Hematopoietic multipotent progenitor cell treated with erythropoietin and hydrocortisone succinate and interleukin-3 and kit ligand, for 8 days (in vitro differentiated cells): ENCODE measurements around the gene CBS.
"Not testable (repeated sequence)": the region's sequence is repeated elsewhere in the genome, so short reads cannot be mapped to it uniquely, and the experiment has no call there.

ENCODE experiments used
- DNase-seq: peaks from one replicate; pipeline ENCODE4 v3.0.0-alpha.2; 2015

Gene CBS

DNA sequence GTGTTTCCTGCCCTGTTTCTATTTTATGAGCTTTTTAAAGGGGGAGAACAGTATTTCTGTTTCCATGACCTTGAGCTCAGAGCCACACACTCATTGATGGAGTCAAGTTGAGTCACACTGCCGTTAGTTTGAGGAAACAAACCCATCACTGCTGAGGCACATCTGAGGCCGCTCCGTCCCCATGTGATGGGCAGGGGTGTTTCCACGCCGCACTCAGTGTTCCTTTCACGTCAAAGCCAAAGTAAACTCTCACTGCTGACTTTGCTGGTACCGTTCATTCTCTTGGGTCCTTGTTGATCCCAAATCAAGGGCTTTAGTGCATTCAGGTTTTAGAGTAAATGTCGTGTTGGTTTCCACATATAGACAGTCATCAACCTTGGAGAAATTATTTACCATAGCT, 52.5 kb downstream of the CBS start:
- DNase-seq = no peak

DNA sequence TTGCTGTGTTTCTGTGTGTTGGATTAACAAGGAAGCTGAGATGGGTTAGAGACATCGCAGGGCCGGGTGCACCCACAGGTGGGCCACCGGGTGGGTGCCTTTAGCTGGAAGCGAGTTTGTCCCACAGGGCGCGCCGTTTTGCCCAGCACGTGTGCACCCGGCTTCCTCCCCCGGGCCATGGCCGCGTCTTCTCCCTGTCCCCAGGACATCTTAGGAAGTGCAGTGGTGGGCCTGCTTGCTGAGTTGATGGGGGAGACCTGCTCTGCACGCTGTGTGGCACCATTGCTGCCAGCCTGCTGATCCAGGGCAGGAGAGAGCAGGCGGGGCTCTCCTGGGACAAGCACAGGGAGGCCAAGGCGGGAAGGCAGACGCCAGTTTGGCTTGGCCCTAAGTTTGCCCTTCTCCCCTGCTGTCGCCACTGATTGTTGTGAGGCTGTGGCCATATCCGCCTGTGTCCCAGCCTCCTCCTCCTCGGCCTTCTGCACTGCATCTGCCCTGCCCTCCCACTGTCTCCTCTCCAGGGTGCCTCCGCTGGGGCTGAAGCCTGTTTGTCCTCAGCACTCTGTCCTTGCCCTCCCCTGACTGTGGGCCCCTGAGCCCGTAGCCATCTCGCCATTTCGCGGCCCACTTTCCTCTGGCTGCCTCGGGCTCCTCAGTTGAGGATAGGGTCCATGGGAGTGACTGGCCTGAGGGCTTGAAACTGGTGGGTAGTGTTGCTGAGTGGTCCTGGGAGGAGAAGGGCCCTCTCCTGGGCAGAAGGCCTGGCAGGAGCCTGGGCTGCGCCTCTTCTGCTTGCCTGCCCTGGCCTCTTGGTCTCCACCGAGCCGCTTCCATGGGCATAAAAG, 53.7 kb downstream of the CBS start:
- no peak for DNase-seq

DNA sequence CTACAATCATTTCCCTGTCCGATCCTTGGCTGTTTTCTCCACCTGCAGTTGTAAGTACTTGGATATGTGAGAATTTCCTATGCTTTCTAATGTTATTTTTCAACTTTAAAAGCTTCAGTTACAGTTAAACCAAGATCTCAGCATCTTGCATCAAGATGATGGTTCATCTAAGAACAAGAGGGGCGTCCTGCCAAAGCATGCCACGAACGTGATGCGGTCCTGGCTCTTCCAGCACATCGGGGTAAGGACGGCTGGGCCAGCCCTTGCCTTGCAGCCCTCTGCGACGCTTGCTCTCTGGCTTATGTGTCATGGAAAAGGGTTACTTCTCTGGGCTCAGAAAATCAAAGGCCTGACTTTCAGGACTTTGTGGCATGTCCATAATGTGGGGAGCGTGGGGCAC, 54.4 kb downstream of the CBS start:
- DNase-seq = no peak

DNA sequence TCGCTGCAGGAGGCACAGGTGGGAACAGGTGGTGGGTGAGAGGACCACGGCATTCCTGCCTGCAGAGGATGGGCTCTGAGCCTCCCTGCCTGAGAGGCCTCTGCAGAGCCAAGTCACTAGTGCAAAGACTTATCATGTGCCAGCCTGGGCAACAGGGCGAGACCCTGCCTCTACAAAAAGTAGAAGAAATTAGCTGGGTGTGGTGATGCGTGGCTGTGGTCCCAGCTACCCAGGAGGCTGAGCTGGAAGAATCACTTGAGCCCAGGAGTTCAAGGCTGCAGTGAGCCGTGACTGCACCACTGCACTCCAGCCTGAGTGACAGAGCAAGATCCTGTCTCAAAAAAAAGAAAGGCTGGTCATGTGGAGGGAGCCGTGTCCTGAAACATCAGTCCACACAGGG, 54.9 kb downstream of the CBS start:
- DNase-seq = no peak

DNA sequence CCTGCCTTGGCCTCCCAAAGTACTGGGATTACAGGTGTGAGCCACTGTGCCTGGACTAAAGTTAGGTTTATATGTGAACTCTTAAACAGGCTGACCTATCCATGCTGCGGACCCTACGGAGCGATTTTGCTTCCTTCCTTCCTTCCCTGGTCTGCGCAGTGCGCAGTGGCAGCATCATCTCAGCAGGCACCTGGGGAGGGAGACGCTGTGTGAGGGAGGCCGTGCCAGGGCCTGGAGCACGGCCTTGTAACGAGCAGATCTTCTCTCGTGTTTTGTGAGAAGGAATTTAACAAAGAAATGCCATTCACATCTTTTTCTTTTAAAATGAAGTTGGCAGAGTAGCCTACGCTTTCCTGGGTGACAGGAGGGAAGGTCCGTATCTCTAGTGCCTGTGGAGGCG, 55.5 kb downstream of the CBS start:
- DNase-seq = no peak

DNA sequence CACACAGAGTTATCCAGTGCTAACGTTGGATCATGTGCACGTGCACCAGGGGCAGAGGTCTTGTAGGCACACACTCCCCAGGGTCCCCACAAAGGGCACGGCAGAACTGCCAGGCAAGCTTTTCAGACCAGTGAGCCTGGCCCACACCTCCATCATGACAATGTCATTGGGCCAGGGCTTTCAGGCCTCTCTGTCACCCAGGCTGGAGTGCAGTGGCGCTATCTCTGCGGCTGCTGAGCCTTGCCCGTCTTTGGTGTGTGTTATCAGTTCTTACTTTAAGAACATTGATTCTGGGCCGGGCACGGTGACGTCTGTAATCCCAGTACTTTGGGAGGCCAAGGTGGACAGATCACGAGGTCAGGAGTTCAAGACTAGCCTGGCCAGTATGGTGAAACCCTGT, 57.1 kb downstream of the CBS start:
- no peak for DNase-seq

DNA sequence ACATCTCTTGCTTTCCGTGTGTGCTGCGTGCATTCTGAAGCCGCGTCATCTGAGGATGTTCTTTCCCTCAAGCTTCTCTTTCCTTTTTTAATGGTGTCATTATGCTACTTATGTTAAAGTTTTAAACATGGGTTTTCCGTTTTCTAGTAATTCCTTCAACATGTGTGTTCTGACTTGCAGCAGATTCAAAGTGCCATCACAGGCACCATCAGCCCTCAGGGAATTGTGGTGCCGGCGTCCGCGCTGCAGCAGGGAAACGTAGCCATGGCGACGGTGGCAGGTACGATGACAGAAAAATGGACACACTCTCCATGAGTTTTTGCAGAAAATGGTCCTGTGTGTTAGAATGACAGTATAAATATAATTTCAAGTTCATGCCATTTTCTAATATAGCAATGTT, 58.9 kb downstream of the CBS start:
- DNase-seq = no peak

DNA sequence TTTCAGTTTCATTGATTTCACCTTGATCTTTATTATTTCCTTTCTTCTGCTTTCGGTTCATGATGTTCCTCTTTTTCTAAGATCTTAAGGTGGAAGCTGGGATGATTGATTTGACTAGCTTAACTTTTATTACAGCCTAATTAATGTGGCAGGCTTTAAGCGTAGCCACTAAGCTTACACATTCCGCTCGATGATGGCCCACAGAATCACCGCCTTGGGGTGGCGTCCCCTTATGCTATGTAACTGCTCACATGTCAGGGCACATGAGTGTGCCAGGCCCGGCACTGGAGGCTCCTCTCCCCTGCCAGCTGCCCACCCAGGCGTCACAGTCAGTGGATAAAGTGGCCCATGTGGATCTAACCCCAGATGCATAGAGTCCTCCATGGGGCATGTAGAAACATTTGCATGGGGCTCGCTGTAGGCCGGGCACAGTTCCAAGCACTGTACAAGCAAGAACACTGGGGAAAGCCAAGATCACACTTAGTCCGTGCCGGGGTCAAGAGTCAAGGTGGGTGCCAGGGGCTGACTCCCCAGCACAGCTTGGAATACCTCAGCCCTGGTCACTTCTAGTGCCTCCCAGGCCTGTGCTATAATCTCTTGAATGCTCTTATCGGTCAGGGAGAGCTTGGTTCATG, 59.6 kb downstream of the CBS start:
- no peak for DNase-seq

DNA sequence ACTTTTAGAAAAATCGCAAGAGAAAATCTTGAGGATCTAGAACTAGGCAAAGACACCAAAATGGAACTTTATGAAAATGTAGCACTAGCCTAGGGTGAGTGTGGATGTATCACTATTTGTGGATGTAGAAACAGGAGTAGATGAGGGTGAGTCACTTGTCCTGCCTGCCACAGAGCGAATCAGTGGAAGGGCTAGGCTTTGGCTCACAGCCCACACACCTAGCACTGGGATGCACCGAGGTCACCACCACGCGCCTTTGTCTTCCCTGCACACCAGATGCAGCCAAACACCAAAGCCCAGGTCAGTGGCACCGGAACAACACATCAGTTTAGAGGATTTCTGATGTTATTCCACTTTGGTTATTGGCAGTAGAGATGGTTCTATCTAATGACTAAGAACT, 63.0 kb downstream of the CBS start:
- DNase-seq = no peak

DNA sequence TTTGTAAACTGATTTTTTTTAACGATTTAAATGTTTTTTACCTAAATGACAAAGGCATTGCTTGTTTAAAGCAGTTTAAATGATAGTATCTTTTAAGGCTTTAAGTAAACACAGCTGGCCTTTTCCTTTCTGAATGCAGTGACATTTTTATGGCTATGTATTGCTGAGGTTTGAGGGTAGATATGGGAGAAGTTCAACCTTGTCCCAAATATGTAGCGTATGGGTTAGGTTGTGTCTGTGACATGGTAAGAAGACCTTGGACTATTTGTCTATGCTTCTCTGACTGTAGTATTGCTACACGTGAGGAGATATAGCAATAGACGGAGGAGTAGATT, 68.8 kb downstream of the CBS start:
- DNase-seq = no peak

DNA sequence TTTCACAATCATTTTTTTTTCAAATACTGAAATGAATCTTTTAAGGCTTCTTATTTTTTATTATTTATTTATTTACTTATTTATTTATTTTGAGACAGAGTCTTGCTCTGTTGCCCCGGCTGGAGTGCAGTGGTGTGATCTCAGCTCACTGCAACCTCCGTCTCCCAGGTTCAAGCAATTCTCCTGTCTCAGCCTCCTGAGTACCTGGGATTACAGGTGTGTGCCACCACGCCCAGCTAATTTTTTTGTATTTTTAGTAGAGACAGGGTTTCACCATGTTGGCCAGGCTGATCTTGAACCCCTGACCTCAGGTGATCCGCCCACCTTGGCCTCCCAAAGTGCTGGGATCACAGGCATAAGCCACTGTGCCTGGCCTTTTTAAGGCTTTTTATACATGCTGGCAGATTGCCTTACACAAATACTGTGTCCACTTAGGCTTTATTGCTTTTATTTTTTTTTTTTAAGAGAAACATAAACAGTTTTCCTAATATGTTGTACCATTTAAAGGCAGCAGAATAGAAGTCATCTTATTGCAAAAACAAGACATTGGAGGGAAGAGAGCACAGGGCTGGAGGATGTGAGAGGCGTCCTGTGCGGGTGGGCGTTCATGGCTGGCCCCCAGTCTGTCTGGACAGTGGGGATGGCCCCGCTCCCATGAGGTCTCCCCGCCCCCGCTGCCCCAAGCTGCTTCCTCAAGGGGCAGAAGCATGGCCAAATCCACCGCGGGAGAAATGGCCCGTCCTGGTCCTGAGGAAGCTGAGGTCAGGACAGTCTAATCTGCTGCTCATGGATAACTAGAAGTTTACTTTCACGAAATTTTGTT, 69.4 kb downstream of the CBS start:
- not testable (repeated sequence) for DNase-seq

DNA sequence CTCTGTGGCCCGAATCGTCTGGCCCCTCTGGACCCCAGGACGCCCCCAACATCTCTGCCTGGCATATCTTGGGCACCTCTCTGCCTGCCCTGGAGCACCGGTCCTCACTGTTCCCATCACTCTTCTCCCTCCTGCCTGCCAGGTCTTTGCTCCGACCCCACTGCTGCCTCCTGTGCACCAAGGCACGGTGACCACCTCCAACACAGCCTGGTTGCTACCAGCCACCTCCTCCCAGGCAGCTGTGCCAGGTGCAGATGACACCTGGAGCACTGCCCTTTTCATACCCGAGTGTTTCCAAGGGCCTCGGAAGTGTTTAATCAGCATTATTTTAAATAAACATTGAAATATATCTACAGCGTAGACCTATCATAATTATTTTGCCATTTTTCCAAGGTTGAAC, 70.0 kb downstream of the CBS start:
- DNase-seq = no peak

DNA sequence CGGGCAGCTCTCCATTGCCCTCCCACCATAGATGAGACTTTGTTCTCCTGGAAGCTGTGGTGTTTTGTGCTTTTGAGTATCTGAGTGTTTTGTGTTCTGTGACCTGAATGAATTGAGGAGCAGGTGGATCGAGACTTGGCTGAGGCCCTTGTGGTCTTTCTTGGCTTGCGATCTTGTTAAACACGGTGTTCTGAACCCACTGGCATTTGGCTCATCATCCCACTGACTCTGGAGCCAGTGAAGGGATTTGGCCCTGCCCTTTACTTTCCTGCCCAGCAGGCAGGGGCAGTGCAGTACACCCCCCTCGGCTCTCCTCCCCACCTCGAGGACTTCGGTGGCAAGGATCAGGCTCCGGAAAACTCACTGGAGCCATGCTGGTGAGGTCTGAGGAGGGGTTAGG, 70.7 kb downstream of the CBS start:
- no peak for DNase-seq
